ENCODE measurements around the gene QSOX2.

The QSOX2 gene

DNA sequence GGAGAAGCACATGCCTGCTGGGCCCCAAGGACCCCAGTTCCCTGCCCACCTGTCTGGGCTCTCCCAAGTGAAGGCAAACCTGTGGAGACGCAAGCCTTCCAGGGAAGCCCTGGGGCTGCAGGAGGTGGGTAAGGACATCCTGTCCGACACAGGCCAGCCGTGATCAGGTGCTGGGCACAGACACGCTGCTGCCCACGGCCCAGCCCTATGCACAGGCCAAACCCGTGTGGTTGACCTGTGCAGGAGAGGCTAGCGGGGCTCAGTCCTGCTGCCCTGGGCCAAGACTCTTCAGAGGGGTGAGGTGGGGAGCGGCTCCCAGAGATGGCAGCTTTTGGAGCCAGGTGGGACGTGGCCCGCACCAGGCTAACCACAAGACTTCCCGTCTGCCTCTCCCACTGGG is 55.0 kb downstream of the QSOX2 start:
- Histone ChIP-seq H3K4me3 (replicated peaks; ENCODE audit: low read depth, low read length) (no peak overlapping the region), H3K36me3 (ENCODE audit: control insufficient read depth, insufficient read depth, low read length) (no peaks in the 10 kb centered on the region), H3K27me3 (replicated peaks; ENCODE audit: control insufficient read depth, insufficient read depth, low read length) (no peaks in the 10 kb centered on the region; the same call in 1 of the 2 replicates)
- TF ChIP-seq CTCF (IDR thresholded peaks at IDR 0.05; ENCODE audit: insufficient read depth, low read length, poor library complexity, severe bottlenecking), result no peak
- DNase-seq (ENCODE audit: extremely low read depth, insufficient read length), result no peak

DNA sequence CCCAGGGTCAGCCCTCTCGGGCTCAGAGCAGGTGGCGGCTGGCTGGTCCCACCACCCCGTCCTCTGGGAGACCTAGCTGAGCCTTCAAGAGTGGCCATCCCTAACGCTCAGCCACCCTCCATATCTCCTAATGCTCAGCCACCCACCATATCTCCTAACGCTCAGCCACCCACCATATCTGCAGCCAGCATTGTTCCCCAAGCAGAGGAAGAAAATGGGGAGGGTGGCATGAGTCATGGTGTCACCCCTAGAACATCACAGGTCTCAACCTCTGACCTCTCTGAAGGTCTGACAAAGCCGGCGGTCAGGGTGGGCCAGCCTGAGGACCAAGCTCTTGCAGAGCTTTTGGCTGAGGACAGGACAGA is 55.4 kb downstream of the QSOX2 start:
- DNase-seq (ENCODE audit: extremely low read depth, insufficient read length), result no peak
- no peak for TF ChIP-seq CTCF (IDR thresholded peaks at IDR 0.05; ENCODE audit: insufficient read depth, low read length, poor library complexity, severe bottlenecking)
- no peak overlapping the region for H3K4me3 ChIP-seq (replicated peaks; ENCODE audit: low read depth, low read length)
- no peaks in the 10 kb centered on the region; the same call in 1 of the 2 replicates for H3K27me3 ChIP-seq (replicated peaks; ENCODE audit: control insufficient read depth, insufficient read depth, low read length)
- H3K36me3 ChIP-seq (ENCODE audit: control insufficient read depth, insufficient read depth, low read length), result no peaks in the 10 kb centered on the region

DNA sequence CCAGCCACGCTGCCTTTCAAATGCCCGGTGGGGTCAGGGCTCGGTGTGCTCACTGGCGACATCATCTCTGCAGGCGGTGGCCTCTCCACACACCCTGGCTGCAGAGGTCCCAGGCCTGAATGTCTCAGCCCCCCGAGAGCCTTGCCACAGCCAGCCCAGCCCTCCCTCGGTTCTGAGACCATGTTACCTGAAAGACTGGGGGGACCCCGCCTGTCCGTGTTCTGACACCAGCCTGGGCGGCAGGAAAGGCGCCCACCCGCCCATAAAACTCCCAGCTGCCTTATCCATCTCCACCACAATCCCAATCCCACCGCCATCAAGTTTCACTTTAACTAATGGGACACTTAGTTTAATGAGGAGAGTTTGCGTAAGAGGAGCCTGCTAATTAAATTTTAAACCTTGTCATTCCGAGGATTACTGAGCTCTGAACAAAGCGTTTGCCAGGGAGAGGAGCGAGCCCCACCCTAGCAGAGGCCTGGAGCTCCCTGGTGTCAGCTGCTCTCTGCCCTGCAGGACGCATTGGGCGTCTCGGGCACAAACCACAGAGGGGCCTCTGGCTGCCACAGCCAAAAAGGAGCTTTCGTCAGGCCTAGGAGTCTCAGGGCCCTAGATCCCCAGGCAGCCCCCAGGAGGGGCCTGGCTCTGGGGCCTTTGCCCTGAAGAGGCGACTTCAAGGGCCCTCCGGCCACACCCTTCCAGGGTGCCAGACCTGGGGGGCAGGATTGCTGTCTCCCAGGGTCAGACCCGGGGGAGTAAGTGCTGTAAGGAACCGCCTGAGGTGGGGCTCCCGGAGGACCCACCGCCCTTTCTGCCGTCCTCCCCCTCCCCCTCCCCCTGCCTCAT is 56.0 kb downstream of the QSOX2 start:
- H3K36me3 ChIP-seq (ENCODE audit: control insufficient read depth, insufficient read depth, low read length), result no peaks in the 10 kb centered on the region
- H3K4me3 ChIP-seq (replicated peaks; ENCODE audit: low read depth, low read length), result no peak overlapping the region
- no peak for DNase-seq (ENCODE audit: extremely low read depth, insufficient read length)
- no peak for TF ChIP-seq CTCF (IDR thresholded peaks at IDR 0.05; ENCODE audit: insufficient read depth, low read length, poor library complexity, severe bottlenecking)
- no peaks in the 10 kb centered on the region; the same call in 1 of the 2 replicates for H3K27me3 ChIP-seq (replicated peaks; ENCODE audit: control insufficient read depth, insufficient read depth, low read length)

GRCh38 chr9:136187683-136188586 is 57.7 kb downstream of the QSOX2 start:
- Histone ChIP-seq H3K27me3 (replicated peaks; ENCODE audit: control insufficient read depth, insufficient read depth, low read length) (no peaks in the 10 kb centered on the region; the same call in 1 of the 2 replicates), H3K36me3 (ENCODE audit: control insufficient read depth, insufficient read depth, low read length) (no peaks in the 10 kb centered on the region), H3K4me3 (replicated peaks; ENCODE audit: low read depth, low read length) (no peak overlapping the region)

DNA sequence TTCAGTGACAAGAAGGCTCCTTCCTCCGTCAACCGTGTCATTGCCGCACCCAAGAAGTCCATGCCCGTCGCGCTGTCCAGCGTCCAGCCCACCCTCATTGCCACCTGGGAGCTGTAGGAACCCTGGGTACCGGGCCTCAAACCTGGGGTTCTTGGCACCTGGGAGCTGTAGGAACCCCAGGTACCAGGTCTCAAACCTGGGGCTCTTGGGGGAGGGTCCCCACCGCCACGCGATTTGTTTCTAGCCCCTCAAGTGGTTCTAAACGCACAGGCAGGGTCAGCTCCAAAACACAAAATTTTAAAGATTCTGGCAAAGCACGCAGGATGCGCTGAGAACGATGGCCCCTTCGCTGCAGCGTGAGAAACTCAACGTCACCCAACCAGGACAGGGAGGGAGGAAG is 58.4 kb downstream of the QSOX2 start:
- no peak overlapping the region for H3K4me3 ChIP-seq (replicated peaks; ENCODE audit: low read depth, low read length)
- H3K36me3 ChIP-seq (ENCODE audit: control insufficient read depth, insufficient read depth, low read length), result no peaks in the 10 kb centered on the region
- H3K27me3 ChIP-seq (replicated peaks; ENCODE audit: control insufficient read depth, insufficient read depth, low read length), result no peaks in the 10 kb centered on the region; the same call in 1 of the 2 replicates
- no peak for DNase-seq (ENCODE audit: extremely low read depth, insufficient read length)
- no peak for TF ChIP-seq CTCF (IDR thresholded peaks at IDR 0.05; ENCODE audit: insufficient read depth, low read length, poor library complexity, severe bottlenecking)

More at GRCh38 chr9:136187683-136188586, 57.7 kb downstream of the QSOX2 start:
- TF ChIP-seq CTCF (IDR thresholded peaks at IDR 0.05; ENCODE audit: insufficient read depth, low read length, poor library complexity, severe bottlenecking), result no peak
- no peak for DNase-seq (ENCODE audit: extremely low read depth, insufficient read length)
